ENCODE measurements around the gene ATP2A3. TPM values are rescaled to one million over a fixed set of nuclear protein-coding genes. Genes with fewer than 3 reads are reported as not detected.

The ATP2A3 gene
- total RNA-seq, 1 experiment from 2014 or later, result 8.2 TPM

DNA sequence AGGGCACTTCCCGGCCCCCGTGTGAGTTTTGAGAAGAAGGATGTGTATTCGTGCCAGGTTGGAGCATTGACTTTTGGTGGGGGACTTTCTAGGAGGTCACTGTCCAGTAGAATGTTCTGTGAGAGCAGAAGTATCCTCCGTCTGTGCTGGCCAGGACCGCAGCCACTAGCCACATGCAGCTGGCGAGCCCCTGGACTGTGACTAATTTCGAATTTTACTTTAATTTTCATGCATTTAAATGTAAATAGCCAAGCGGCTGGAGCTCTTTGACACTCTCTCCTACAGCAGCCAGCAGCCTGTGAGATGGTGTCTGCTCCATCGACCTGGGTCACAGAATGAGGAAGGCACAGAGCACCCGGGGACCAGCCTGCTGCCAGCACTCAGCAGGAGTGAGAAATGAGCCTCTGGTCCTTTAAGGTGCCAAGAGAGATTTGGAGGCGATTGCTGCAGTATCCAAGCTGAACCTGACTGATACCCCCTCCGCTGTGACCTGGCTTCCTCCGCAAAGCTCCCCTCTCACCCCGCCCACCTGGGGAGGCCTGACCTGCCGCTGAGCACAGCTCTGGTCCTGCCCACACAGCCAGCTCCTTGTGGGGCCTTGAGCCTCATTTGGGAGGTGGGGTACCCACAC is 7.8 kb downstream of the ATP2A3 start:
- no peaks in the 10 kb centered on the region for H3K9me3 Mint-ChIP-seq (ENCODE audit: unreplicated experiment)
- CTCF ChIA-PET, result no interaction called here
- no peaks in the 10 kb centered on the region for H3K27me3 ChIP-seq (replicated peaks; ENCODE audit: control insufficient read depth, insufficient read depth, low read length)
- H3K4me1 Mint-ChIP-seq (ENCODE audit: low read depth, unreplicated experiment), result peaks cover 7% of the 10 kb centered on the region
- no peaks in the 10 kb centered on the region for H3K36me3 Mint-ChIP-seq (ENCODE audit: insufficient read depth, unreplicated experiment)
- H3K4me1 ChIP-seq, result peaks cover 10% of the 10 kb centered on the region
- H3K36me3 ChIP-seq (ENCODE audit: control insufficient read depth, insufficient read depth, low read length), result no peaks in the 10 kb centered on the region
- POLR2A ChIA-PET, result no interaction called here
- no peak for DNase-seq
- intact Hi-C loops (cut with micrococcal nuclease; ENCODE audit: unreplicated experiment), result no loop called here
- no peak overlapping the region for H3K27ac Mint-ChIP-seq (ENCODE audit: unreplicated experiment)
- no peaks in the 10 kb centered on the region for H3K27me3 Mint-ChIP-seq (ENCODE audit: insufficient read depth, unreplicated experiment)
- H3K9me3 ChIP-seq, result no peaks in the 10 kb centered on the region
- H3K4me3 ChIP-seq (ENCODE audit: low read depth, low read length), result no peak overlapping the region
- BruUV-seq (replicated peaks), result no TSS peak
- TF ChIP-seq, protein P1, sequence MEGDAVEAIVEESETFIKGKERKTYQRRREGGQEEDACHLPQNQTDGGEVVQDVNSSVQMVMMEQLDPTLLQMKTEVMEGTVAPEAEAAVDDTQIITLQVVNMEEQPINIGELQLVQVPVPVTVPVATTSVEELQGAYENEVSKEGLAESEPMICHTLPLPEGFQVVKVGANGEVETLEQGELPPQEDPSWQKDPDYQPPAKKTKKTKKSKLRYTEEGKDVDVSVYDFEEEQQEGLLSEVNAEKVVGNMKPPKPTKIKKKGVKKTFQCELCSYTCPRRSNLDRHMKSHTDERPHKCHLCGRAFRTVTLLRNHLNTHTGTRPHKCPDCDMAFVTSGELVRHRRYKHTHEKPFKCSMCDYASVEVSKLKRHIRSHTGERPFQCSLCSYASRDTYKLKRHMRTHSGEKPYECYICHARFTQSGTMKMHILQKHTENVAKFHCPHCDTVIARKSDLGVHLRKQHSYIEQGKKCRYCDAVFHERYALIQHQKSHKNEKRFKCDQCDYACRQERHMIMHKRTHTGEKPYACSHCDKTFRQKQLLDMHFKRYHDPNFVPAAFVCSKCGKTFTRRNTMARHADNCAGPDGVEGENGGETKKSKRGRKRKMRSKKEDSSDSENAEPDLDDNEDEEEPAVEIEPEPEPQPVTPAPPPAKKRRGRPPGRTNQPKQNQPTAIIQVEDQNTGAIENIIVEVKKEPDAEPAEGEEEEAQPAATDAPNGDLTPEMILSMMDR (IDR thresholded peaks at IDR 0.05; ENCODE audit: insufficient read depth in 1 of 2, low read depth in 1 of 2, low read length in 1 of 2, severe bottlenecking in 1 of 2, unreplicated experiment in 1 of 2), result no peak
- no peak overlapping the region for H3K4me3 Mint-ChIP-seq (ENCODE audit: unreplicated experiment)

DNA sequence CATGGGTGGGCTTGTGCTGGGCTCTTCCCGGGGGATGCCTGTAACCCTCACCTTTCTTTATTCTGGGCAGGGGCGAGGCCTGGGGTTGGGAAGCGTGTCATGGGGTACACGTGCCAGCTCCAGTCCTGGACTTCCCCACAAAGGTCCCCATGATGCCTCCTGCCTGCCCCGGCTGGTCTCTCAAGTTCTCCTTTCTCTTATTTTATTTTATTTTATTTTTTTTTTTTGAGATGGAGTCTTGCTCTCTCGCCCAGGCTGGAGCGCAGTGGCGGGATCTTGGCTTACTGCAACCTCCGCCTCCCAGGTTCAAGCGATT is 8.6 kb downstream of the ATP2A3 start:
- H3K4me1 Mint-ChIP-seq (ENCODE audit: low read depth, unreplicated experiment), result peaks cover 7% of the 10 kb centered on the region
- no peaks in the 10 kb centered on the region for H3K9me3 Mint-ChIP-seq (ENCODE audit: unreplicated experiment)
- peaks cover 10% of the 10 kb centered on the region for H3K4me1 ChIP-seq
- intact Hi-C loops (cut with micrococcal nuclease; ENCODE audit: unreplicated experiment), result no loop called here
- no peak overlapping the region for H3K27ac Mint-ChIP-seq (ENCODE audit: unreplicated experiment)
- BruUV-seq (replicated peaks), result no TSS peak
- no peak for DNase-seq
- H3K9me3 ChIP-seq, result no peaks in the 10 kb centered on the region
- H3K27me3 ChIP-seq (replicated peaks; ENCODE audit: control insufficient read depth, insufficient read depth, low read length), result no peaks in the 10 kb centered on the region
- no peak overlapping the region for H3K4me3 Mint-ChIP-seq (ENCODE audit: unreplicated experiment)
- TF ChIP-seq, protein P1 (IDR thresholded peaks at IDR 0.05; ENCODE audit: insufficient read depth in 1 of 2, low read depth in 1 of 2, low read length in 1 of 2, severe bottlenecking in 1 of 2, unreplicated experiment in 1 of 2), result no peak
- H3K4me3 ChIP-seq (ENCODE audit: low read depth, low read length), result no peak overlapping the region
- ChIA-PET CTCF (no interaction called here), POLR2A (no interaction called here)
- no peaks in the 10 kb centered on the region for H3K36me3 Mint-ChIP-seq (ENCODE audit: insufficient read depth, unreplicated experiment)
- H3K36me3 ChIP-seq (ENCODE audit: control insufficient read depth, insufficient read depth, low read length), result no peaks in the 10 kb centered on the region
- H3K27me3 Mint-ChIP-seq (ENCODE audit: insufficient read depth, unreplicated experiment), result no peaks in the 10 kb centered on the region

DNA sequence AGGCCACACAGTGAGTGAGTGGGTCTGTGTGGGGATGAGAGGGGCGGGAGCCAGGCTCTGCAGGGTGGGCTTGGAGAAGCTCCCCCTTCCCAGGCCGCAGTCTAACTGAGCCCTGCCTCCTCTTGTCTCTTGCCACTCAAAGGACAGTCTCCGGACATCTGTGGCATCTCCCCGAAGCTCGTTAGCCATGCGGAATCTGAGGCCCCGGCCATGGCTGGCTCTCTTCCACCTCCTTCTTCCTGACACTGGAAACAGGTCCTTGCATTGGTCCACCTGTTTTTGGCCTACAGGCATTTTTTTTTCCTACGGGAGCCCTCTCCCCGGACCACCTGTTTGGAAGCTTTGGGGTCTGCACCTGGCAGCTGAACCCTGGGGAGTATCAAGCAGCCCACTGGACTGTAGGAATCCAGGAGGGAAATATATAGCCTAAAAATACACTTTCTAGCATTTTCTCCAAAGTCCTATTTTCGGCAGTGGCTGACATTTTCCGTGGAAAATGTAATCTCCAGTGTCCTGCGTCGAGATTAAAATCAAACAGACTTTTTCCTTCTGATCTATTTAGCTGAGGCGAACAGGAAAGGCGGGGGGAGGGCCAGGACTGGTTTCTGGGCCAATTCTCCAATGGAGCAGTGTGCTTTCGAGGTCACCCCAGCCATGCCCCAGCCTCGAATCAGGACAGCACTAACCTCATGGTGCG is 9.1 kb downstream of the ATP2A3 start:
- Mint-ChIP-seq H3K9me3 (ENCODE audit: unreplicated experiment) (no peaks in the 10 kb centered on the region), H3K27me3 (ENCODE audit: insufficient read depth, unreplicated experiment) (no peaks in the 10 kb centered on the region), H3K36me3 (ENCODE audit: insufficient read depth, unreplicated experiment) (no peaks in the 10 kb centered on the region), H3K4me3 (ENCODE audit: unreplicated experiment) (no peak overlapping the region), H3K4me1 (ENCODE audit: low read depth, unreplicated experiment) (peaks cover 7% of the 10 kb centered on the region), H3K27ac (ENCODE audit: unreplicated experiment) (no peak overlapping the region)
- no TSS peak for BruUV-seq (replicated peaks)
- Histone ChIP-seq H3K36me3 (ENCODE audit: control insufficient read depth, insufficient read depth, low read length) (no peaks in the 10 kb centered on the region), H3K4me1 (peaks cover 10% of the 10 kb centered on the region), H3K4me3 (ENCODE audit: low read depth, low read length) (no peak overlapping the region), H3K27me3 (replicated peaks; ENCODE audit: control insufficient read depth, insufficient read depth, low read length) (no peaks in the 10 kb centered on the region), H3K9me3 (no peaks in the 10 kb centered on the region)
- intact Hi-C loops (cut with micrococcal nuclease; ENCODE audit: unreplicated experiment), result no loop called here
- TF ChIP-seq, protein P1 (IDR thresholded peaks at IDR 0.05; ENCODE audit: insufficient read depth in 1 of 2, low read depth in 1 of 2, low read length in 1 of 2, severe bottlenecking in 1 of 2, unreplicated experiment in 1 of 2), result no peak
- ChIA-PET CTCF (no interaction called here), POLR2A (no interaction called here)
- DNase-seq, result no peak

Data from Caco-2 (cell line).